Posterior vena cava (tissue), 2 donors: Measurements from ENCODE around the gene SLC18B1. TPM values are rescaled to one million over a fixed set of nuclear protein-coding genes. Genes with fewer than 3 reads are reported as not detected.
"Not testable (repeated sequence)": the region's sequence is repeated elsewhere in the genome, so short reads cannot be mapped to it uniquely, and the experiment has no call there.

Experiments
- DNase-seq: peaks from one replicate; pipeline ENCODE4 v3.0.0-alpha.2; 2020; ENCODE audit warnings: low spot score
- intact Hi-C, 2 donors: fragments of 100-400 bp; cut with DNase I; formaldehyde crosslinking; loops; one replicate each; pipeline versions ENCODE4 v1.14.1 to v1.14.2; 2022 to 2023
- total RNA-seq, 2 donors: library from RNA; stranded (reverse); fragmentation: NEBNext Ultra II Directional; extraction: Animal tissue kit (Norgen Biotek cat#: 25700); gene quantifications; one replicate each; pipeline ENCODE4 v1.2.1, GENCODE V29; 2021
- donor health status: DM: yes; HTN: yes; CAD: no.
- donor health status: DM: yes; HTN: yes; CAD: no.

SLC18B1 gene
- total RNA-seq, 2 donors from 2014 or later = 6.7 to 10.3 TPM

GRCh38 chr6:132811276-132811675 is 12.8 kb upstream of the SLC18B1 start:
- no peak for DNase-seq
- intact Hi-C loops = loop anchor here in 1 of 2 donors (10.0 kb wide), 1 partner anchor 296 kb away; the partner anchor contains the start of gene STX7

DNA sequence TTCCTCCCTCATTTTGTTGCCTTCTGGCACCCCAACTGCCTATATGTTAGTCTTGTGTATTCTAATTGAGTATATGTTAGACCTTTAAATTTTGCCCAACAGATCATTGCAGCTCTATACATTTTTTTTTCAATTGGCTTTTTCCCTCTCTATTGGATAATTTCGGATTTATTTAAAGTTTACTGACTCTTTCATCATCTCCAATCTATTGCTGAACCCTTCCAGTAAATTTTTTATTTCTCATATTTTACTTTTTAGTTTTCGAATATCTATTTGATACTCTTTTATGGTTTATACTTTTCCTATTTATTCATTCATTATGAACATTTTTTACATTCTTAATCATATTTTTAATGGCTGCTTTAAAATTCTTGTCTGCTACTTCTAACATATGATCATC is 7.1 kb upstream of the SLC18B1 start:
- no peak for DNase-seq
- intact Hi-C loops = no loop called here

- DNase-seq = no peak
- intact Hi-C loops = no loop called here
These were observed 5.8 kb upstream of the SLC18B1 start for GRCh38 chr6:132804251-132804650.

DNA sequence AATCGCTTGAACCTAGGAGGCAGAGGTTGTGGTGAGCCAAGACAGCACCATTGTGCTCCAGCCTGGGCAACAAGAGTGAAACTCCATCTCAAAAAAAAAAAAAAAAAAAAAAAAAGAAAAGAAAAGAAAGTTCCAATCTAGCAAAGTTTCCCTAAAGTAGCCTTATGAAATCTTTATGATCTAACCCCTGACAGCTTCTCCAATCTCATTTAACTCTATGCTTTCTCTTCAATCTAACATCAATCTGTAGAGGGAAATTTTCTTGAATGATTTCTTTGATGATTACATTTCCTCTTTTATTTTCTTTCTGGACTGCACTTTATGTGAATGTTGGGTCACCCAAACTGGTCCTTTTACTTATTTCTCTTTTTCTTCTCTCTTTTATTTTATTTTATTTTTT is 2.2 kb upstream of the SLC18B1 start:
- intact Hi-C loops = no loop called here
- no peak for DNase-seq

GRCh38 chr6:132798869-132799538 is 567 bp upstream of the SLC18B1 start:
- DNase-seq = no peak
- intact Hi-C loops = no loop called here

GRCh38 chr6:132795461-132795860 is 3.0 kb downstream of the SLC18B1 start:
- intact Hi-C loops = no loop called here

GRCh38 chr6:132792510-132792909 is 5.9 kb downstream of the SLC18B1 start:
- intact Hi-C loops = no loop called here
- DNase-seq = no peak

More at GRCh38 chr6:132795461-132795860, 3.0 kb downstream of the SLC18B1 start:
- no peak for DNase-seq

GRCh38 chr6:132790450-132790849 is 8.0 kb downstream of the SLC18B1 start:
- intact Hi-C loops = no loop called here
- no peak for DNase-seq

DNA sequence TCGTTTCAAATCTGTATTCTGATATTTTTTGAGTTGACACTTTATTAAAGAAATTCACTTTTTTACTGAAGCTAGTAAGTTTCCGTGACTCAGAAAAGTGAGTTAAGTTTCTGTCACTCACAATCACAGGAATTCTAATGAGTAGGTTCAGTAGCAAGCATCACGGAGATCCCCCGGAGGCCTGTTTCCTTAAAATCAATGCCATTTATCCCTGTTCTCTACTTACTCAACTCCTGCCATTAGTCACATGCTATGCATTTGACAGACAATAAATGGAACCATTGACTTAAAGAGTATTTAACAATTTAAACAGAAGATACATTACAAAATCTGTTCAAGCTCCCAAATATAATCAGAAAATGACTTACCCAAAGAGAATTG is 9.1 kb downstream of the SLC18B1 start:
- intact Hi-C loops = loop anchor here in 1 of 2 donors (10.0 kb wide), 1 partner anchor 245 kb away; no protein-coding TSS in a partner anchor
- no peak for DNase-seq

- DNase-seq = no peak
- intact Hi-C loops = loop anchor here in 1 of 2 donors (10.0 kb wide), 1 partner anchor 244 kb away; no protein-coding TSS in a partner anchor
These were observed 9.6 kb downstream of the SLC18B1 start for GRCh38 chr6:132788658-132789395.

GRCh38 chr6:132785936-132786335 is 12.5 kb downstream of the SLC18B1 start:
- intact Hi-C loops = loop anchor here in 1 of 2 donors (10.0 kb wide), 1 partner anchor 241 kb away; no protein-coding TSS in a partner anchor
- DNase-seq = no peak

DNA sequence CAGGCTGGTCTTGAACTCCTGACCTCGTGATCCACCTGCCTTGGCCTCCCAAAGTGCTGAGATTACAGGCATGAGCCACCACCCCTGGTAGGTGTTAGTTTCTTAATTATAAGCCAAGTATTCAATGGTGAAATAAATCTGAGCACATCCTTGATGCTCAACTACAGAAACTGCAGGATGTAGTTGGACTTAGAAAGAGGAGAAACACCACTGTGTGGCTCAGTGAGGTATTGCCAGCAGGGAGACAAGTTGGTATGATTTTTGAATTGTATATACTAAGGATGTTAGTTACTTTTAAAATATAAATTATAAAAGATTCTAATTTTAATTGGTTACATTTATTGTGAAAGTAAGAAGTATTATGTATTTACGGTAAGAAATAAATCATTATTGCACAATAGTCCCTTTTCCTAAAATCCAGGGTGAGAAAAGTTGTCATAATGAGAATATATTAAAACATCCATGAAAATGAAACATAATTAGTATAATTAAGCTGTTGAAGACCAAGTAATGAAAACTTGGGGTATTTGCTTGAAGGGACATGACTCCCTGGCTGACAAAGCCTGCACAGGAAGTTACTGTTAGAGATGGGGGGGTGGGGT is 17.6 kb downstream of the SLC18B1 start:
- no peak for DNase-seq
- intact Hi-C loops = loop anchor here in 1 of 2 donors (10.0 kb wide), 1 partner anchor 236 kb away; no protein-coding TSS in a partner anchor

- intact Hi-C loops, DNase-seq: not testable (repeated sequence)
These were observed 20.6 kb downstream of the SLC18B1 start for GRCh38 chr6:132777881-132778280.

DNA sequence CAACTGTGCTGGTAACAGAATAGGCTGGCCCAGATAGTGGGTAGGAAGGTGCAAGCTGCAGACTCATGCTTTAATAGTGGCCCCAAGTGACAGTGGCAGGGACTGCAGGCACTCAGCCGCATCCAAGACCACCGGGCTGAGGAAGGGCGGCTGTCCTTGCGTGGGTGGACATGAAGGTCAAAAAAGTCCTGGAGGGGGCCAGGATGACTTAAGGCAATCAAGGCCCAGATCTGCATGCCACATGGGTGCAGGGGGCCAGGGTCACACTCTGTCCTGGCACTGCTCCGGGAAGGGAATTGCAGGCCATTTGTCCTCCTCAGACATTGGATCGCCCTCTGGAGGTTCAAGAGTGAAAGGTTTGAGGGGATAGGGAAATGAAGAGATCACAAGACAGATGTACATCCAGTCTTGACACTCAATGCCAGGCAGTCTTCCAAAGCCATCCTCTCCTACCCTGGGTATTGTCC is 30.4 kb downstream of the SLC18B1 start:
- no peak for DNase-seq
- intact Hi-C loops = no loop called here

GRCh38 chr6:132765560-132765959 is 32.9 kb downstream of the SLC18B1 start:
- intact Hi-C loops = no loop called here
- no peak for DNase-seq

- intact Hi-C loops = no loop called here
- no peak for DNase-seq
These were observed 34.1 kb downstream of the SLC18B1 start for GRCh38 chr6:132764370-132764769.

GRCh38 chr6:132763269-132763668 is 35.2 kb downstream of the SLC18B1 start:
- intact Hi-C loops = no loop called here
- DNase-seq = no peak

DNA sequence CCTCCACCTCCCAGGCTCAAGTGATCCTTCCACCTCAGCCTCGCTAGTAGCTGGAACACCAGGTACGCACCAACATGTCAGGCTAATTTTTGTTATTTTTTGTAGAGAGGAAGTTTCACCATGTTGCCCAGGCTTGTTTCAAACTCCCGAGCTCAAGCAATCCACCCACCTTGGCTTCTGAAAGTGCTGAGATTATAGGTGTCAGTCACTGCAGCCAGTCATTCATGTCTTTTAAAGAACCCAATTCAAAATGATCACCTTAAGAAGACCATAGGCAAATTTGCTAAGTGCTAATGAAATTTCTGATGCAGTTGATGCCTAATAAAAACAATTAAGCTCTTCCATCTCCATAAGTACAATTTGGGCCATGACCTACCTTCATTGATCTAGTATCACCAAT is 38.2 kb downstream of the SLC18B1 start:
- no peak for DNase-seq
- intact Hi-C loops = no loop called here

GRCh38 chr6:132758689-132759088 is 39.7 kb downstream of the SLC18B1 start:
- no peak for DNase-seq
- intact Hi-C loops = no loop called here

DNA sequence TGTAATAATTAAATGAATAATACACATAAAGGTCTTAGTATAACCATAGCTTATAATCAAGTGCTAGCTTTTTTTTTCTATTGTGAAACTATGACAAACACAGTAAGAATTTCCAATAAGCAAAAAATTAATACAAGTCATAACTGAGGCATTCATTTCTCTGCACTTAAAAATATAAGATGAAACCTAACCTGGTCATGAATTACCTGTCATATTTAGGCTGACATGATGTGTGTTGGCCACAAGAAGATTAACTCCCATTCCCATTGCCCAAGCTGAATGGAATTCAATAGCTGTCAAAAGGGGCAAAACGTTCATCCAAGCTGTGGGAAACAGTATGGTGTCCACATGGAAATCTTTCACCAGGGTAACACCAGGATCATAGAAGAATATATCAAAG is 46.2 kb downstream of the SLC18B1 start:
- no peak for DNase-seq
- intact Hi-C loops = no loop called here
